ENCODE measurements around the gene ADAMTS2. TPM values are rescaled to one million over a fixed set of nuclear protein-coding genes. Genes with fewer than 3 reads are reported as not detected.

ADAMTS2 gene
- polyA plus RNA-seq, 1 experiment, result 129 TPM

DNA sequence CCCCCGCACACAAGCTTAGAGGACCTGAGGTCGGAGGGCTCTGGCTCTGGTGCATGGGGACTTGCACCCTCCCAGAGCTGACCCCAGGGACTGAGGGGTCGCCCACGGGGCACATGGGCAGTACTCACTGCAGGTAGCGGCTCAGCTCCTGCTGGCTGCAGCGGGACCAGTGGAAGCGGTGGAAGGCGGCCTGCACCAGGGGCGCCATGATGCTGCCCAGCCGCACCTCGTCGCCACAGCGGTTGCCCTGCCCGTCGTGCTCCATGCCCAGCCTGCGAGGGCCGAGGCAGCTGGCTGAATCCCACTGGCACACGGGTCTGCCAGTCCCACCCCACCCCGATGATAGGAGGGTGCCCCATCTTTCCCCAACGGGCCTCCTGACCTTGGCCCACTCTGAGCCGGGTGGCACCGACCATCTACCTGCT, 191.3 kb downstream of the ADAMTS2 start:
- H3K27me3 ChIP-seq (ENCODE audit: control insufficient read depth, insufficient read depth, low read length), result no peaks in the 10 kb centered on the region
- no peak for DNase-seq (ENCODE audit: low read depth)
- TF ChIP-seq, protein P1, sequence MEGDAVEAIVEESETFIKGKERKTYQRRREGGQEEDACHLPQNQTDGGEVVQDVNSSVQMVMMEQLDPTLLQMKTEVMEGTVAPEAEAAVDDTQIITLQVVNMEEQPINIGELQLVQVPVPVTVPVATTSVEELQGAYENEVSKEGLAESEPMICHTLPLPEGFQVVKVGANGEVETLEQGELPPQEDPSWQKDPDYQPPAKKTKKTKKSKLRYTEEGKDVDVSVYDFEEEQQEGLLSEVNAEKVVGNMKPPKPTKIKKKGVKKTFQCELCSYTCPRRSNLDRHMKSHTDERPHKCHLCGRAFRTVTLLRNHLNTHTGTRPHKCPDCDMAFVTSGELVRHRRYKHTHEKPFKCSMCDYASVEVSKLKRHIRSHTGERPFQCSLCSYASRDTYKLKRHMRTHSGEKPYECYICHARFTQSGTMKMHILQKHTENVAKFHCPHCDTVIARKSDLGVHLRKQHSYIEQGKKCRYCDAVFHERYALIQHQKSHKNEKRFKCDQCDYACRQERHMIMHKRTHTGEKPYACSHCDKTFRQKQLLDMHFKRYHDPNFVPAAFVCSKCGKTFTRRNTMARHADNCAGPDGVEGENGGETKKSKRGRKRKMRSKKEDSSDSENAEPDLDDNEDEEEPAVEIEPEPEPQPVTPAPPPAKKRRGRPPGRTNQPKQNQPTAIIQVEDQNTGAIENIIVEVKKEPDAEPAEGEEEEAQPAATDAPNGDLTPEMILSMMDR (IDR thresholded peaks at IDR 0.05; ENCODE audit: insufficient read depth, low read depth, low read length), result no peak
- POLR2A ChIA-PET, result no interaction called here
- CTCF ChIA-PET, result interaction anchor here (1.6 kb wide), 2 partner anchors 13 to 340 kb away, joined by 4 to 6 read pairs; no protein-coding TSS in a partner anchor
- no peak overlapping the region for H3K4me3 ChIP-seq (ENCODE audit: low read depth, low read length)
- H3K36me3 ChIP-seq (ENCODE audit: control insufficient read depth, insufficient read depth, low read length), result peaks cover 49% of the 10 kb centered on the region

- DNase-seq (ENCODE audit: low read depth), result no peak
- H3K4me3 ChIP-seq (ENCODE audit: low read depth, low read length), result no peak overlapping the region
- POLR2A ChIA-PET, result no interaction called here
- CTCF ChIA-PET, result interaction anchor here (1.6 kb wide), 1 partner anchor 14 kb away, joined by 6 read pairs; no protein-coding TSS in a partner anchor
- no peaks in the 10 kb centered on the region for H3K27me3 ChIP-seq (ENCODE audit: control insufficient read depth, insufficient read depth, low read length)
- H3K36me3 ChIP-seq (ENCODE audit: control insufficient read depth, insufficient read depth, low read length), result peaks cover 48% of the 10 kb centered on the region
- TF ChIP-seq, protein P1 (IDR thresholded peaks at IDR 0.05; ENCODE audit: insufficient read depth, low read depth, low read length), result no peak
These were observed 191.8 kb downstream of the ADAMTS2 start for GRCh38 chr5:179153341-179153901.

DNA sequence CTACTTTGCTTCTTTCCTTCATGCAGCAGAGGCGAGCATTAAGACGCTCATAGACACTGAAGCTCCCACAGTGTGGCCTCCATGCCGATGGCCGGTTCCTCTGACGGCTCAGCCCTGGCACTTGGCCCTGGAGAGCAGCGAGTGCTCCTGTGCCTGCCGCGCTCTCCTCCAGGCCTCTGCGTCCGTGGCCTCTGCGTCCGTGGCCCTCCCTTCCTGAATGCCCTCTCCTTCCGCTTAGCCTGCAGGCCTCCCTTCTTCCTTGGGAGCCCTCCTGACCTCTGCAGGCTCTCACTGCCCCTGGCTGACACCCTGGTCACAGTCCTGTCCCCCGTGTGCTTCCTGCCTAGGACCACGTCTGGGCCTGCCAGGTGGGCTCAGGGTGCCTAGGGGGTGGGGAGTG, 192.3 kb downstream of the ADAMTS2 start:
- TF ChIP-seq, protein P1 (IDR thresholded peaks at IDR 0.05; ENCODE audit: insufficient read depth, low read depth, low read length), result no peak
- Histone ChIP-seq H3K27me3 (ENCODE audit: control insufficient read depth, insufficient read depth, low read length) (no peaks in the 10 kb centered on the region), H3K4me3 (ENCODE audit: low read depth, low read length) (no peak overlapping the region), H3K36me3 (ENCODE audit: control insufficient read depth, insufficient read depth, low read length) (peaks cover 47% of the 10 kb centered on the region)
- ChIA-PET POLR2A (no interaction called here), CTCF (interaction anchor here (1.6 kb wide), 1 partner anchor 14 kb away, joined by 6 read pairs; no protein-coding TSS in a partner anchor)
- no peak for DNase-seq (ENCODE audit: low read depth)

GRCh38 chr5:179152144-179152895, 192.9 kb downstream of the ADAMTS2 start:
- POLR2A ChIA-PET, result no interaction called here
- H3K27me3 ChIP-seq (ENCODE audit: control insufficient read depth, insufficient read depth, low read length), result no peaks in the 10 kb centered on the region
- no peak for DNase-seq (ENCODE audit: low read depth)
- H3K36me3 ChIP-seq (ENCODE audit: control insufficient read depth, insufficient read depth, low read length), result peaks cover 49% of the 10 kb centered on the region
- TF ChIP-seq, protein P1 (IDR thresholded peaks at IDR 0.05; ENCODE audit: insufficient read depth, low read depth, low read length), result no peak
- no peak overlapping the region for H3K4me3 ChIP-seq (ENCODE audit: low read depth, low read length)
- CTCF ChIA-PET, result no interaction called here

DNA sequence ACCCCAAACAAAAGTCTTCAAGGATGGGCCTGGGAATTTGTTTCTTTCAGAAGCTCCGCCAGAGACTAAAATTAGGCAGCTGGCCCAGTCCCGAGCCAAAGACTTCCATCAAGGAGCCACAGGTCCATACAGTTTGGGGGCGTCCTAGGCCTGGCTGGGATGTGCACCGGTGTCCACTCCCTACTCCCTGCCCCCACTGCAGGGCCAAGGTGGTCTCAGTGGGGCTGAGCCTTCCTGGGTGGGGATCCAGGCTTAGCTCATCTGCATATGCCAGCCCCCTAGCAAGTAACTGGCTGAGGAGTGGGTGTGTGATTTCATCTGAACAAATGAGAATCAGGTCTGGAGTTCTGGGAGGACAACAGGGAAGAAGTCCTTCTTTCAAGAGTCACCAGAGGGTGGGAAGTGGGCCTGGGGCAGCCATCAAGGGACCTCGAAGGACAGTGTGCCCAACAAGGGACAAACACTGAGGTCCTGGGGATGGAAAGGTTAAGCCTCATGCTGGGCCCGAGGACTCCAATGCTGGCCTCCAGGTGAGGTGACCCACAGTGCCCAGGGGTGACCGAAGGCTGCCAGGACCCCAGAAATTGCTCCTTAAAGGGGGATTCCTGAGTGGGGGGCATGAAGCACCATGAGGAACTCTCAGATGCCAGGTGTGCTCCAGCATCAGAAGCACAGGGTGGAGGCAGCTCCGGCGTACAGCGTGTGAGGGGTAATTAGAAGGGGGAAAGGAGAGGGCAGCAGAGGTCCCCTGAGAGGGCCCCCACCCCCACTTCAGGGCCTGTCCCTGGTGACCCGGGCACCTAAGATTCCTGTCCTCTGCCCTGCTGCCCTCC, 193.8 kb downstream of the ADAMTS2 start:
- no peaks in the 10 kb centered on the region for H3K27me3 ChIP-seq (ENCODE audit: control insufficient read depth, insufficient read depth, low read length)
- H3K4me3 ChIP-seq (ENCODE audit: low read depth, low read length), result no peak overlapping the region
- ChIA-PET POLR2A (no interaction called here), CTCF (interaction anchor here (0.8 kb wide), 2 partner anchors 14 to 16 kb away, joined by 3 to 4 read pairs; no protein-coding TSS in a partner anchor)
- TF ChIP-seq, protein P1 (IDR thresholded peaks at IDR 0.05; ENCODE audit: insufficient read depth, low read depth, low read length), result no peak
- DNase-seq (ENCODE audit: low read depth), result no peak
- peaks cover 49% of the 10 kb centered on the region for H3K36me3 ChIP-seq (ENCODE audit: control insufficient read depth, insufficient read depth, low read length)
